ENCODE data around the gene PSRC1.
A peak's percentile ranks its signal among the peaks of the same experiment; 100 is the strongest.
"Not testable (repeated sequence)": the region's sequence is repeated elsewhere in the genome, so short reads cannot be mapped to it uniquely, and the experiment has no call there.

The PSRC1 gene

GRCh38 chr1:109282952-109283747, at the start of gene PSRC1:
Gene PSRC1 (minus strand): TSS chr1:109283145.
- DNase-seq = peak; percentile 93 to 97 (median 96)

- no peak for DNase-seq
Measured at GRCh38 chr1:109331113-109331512, 48.2 kb upstream of the PSRC1 start.

GRCh38 chr1:109327285-109327684, 44.3 kb upstream of the PSRC1 start:
- no peak for DNase-seq

GRCh38 chr1:109322974-109323373, 40.0 kb upstream of the PSRC1 start:
- DNase-seq = no peak

GRCh38 chr1:109319114-109319513, 36.2 kb upstream of the PSRC1 start:
- DNase-seq = no peak

- no peak for DNase-seq
Measured at GRCh38 chr1:109316506-109316905, 33.6 kb upstream of the PSRC1 start.

- DNase-seq = no peak
Measured at GRCh38 chr1:109315288-109315687, 32.3 kb upstream of the PSRC1 start.

GRCh38 chr1:109314795-109315194, 31.9 kb upstream of the PSRC1 start:
- no peak for DNase-seq

- DNase-seq = no peak
Measured at GRCh38 chr1:109312978-109313775, 30.2 kb upstream of the PSRC1 start.

- no peak for DNase-seq
Measured at GRCh38 chr1:109312246-109312645, 29.3 kb upstream of the PSRC1 start.

- DNase-seq = peak in 2 of 3 donors; percentile 26 to 31
Measured at GRCh38 chr1:109309347-109309746, 26.4 kb upstream of the PSRC1 start.

GRCh38 chr1:109307274-109308021, 24.5 kb upstream of the PSRC1 start:
- peak in 2 of 3 donors; percentile 24 to 30 for DNase-seq

GRCh38 chr1:109306832-109307273, 23.9 kb upstream of the PSRC1 start, which contains the start of gene MYBPHL:
Gene MYBPHL (minus strand): TSS chr1:109307011. CDS start chr1:109306991, 20 bp downstream.
- no peak for DNase-seq

GRCh38 chr1:109305991-109306390, 23.0 kb upstream of the PSRC1 start:
- DNase-seq = not testable (repeated sequence)

GRCh38 chr1:109304226-109304920, 21.4 kb upstream of the PSRC1 start:
- no peak for DNase-seq

- no peak for DNase-seq
Measured at GRCh38 chr1:109301874-109302273, 18.9 kb upstream of the PSRC1 start.

GRCh38 chr1:109300650-109301151, 17.8 kb upstream of the PSRC1 start:
- no peak for DNase-seq

GRCh38 chr1:109299558-109300343, 16.8 kb upstream of the PSRC1 start:
- DNase-seq = no peak

GRCh38 chr1:109298666-109299557, 16.0 kb upstream of the PSRC1 start:
- peak; percentile 63 to 78 (median 66) for DNase-seq

GRCh38 chr1:109296782-109297181, 13.8 kb upstream of the PSRC1 start:
- no peak for DNase-seq
